HG03103 (cell line): ENCODE data around the gene DNMBP.
A peak's percentile ranks its signal among the peaks of the same experiment; 100 is the strongest.
"Not testable (repeated sequence)": the region's sequence is repeated elsewhere in the genome, so short reads cannot be mapped to it uniquely, and the experiment has no call there.

Source experiments
- ATAC-seq: cut with Tn5 transposase; IDR thresholded peaks from one replicate; pipeline ENCODE4 v1.9.1; 2021; ENCODE audit warnings: low read depth; ENCODE audit not compliant: unreplicated experiment

The DNMBP gene

GRCh38 chr10:99870123-99870730 is 139.5 kb downstream of the DNMBP start:
- peak; percentile 58 for ATAC-seq

DNA sequence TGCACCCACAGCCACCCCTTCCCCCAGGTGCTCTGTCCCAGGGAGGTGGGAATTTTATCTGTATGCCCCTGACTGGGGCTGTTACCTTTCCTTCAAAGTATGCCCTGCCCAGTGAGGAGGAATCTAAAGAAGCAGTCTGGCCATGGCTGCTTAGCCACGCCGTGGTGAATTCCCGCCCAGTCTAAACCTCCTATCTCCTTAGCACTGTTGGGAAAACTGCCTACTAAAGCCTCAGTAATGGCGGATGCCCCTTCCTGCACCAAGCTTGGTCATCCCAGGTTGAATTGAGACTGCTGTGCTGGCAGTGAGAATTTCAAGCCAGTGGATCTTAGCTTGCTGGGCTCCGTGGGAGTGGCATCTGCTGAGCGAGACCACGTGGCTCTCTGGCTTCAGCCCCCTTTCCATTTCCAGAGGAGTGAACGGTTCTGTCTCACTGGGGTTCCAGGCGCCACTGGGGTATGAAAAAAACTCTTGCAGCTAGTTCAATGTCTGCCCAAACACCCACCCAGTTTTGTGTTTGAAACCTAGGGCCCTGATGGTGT is 140.1 kb downstream of the DNMBP start:
- ATAC-seq, result no peak

- ATAC-seq, result not testable (repeated sequence)
These were observed 142.5 kb downstream of the DNMBP start for GRCh38 chr10:99867250-99867649.

- ATAC-seq, result not testable (repeated sequence)
These were observed 146.1 kb downstream of the DNMBP start for GRCh38 chr10:99863535-99864240.

DNA sequence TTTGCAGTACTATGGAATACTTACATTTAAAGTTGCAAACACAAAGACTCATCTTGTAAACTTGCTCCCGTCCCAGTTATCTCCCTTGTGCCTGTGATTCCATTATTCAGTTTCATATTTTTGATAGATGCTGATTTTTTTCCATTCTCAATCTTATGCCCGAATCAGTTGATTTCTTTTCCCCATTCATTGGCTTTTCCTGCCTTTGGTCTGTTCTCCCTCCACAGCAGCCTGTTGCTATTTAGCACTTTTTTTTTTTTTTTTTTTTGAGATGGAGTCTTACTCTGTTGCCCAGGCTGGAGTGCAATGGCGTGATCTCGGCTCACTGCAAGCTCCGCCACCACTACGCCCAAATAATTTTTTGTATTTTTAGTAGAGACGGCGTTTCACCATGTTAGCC is 149.3 kb downstream of the DNMBP start:
- ATAC-seq, result no peak

DNA sequence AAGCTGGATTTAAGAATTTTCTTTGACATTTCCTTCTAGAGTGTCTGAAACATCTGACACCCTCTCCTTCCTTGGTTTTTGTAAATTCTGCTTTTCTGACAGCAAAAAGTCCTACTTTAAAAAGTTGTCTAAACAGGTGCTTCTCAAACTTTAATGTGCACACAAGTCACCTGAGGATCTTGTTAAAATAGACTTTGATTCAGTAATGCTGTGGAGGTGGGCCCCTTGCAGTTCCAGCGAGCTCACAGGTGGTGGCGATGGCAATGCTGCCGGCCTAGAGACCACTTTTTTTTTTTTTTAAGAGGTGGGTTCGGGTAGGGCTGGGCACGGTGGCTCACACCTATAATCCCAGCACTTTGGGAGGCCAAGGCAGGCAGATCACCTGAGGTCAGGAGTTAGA is 150.2 kb downstream of the DNMBP start:
- ATAC-seq, result no peak

GRCh38 chr10:99858849-99859248 is 150.9 kb downstream of the DNMBP start:
- ATAC-seq, result no peak

GRCh38 chr10:99855479-99856071 is 154.2 kb downstream of the DNMBP start:
- ATAC-seq, result no peak

- ATAC-seq, result no peak
These were observed 154.9 kb downstream of the DNMBP start for GRCh38 chr10:99854860-99855259.

DNA sequence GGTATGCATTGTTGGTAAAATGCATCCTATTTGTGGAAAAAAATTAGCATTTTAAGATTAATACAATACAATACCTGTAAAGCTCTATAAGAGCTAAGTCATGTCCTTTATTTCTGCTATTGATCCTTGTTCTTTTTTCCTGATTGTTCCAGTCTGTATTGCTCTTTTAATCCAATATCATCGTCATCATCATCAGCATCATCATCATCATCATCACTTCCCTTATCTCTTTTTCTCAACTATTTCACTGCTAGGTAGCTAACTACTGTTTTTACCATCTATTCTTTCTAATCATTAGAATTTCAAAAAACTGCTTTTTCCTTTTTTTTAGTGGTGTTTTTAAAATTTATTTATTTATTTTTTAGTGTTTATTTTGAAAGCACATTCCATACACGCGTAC is 156.1 kb downstream of the DNMBP start:
- ATAC-seq, result no peak

GRCh38 chr10:99852481-99853213 is 157.1 kb downstream of the DNMBP start:
- no peak for ATAC-seq

GRCh38 chr10:99851825-99852224 is 157.9 kb downstream of the DNMBP start:
- no peak for ATAC-seq

GRCh38 chr10:99850767-99851340 is 158.9 kb downstream of the DNMBP start:
- no peak for ATAC-seq

DNA sequence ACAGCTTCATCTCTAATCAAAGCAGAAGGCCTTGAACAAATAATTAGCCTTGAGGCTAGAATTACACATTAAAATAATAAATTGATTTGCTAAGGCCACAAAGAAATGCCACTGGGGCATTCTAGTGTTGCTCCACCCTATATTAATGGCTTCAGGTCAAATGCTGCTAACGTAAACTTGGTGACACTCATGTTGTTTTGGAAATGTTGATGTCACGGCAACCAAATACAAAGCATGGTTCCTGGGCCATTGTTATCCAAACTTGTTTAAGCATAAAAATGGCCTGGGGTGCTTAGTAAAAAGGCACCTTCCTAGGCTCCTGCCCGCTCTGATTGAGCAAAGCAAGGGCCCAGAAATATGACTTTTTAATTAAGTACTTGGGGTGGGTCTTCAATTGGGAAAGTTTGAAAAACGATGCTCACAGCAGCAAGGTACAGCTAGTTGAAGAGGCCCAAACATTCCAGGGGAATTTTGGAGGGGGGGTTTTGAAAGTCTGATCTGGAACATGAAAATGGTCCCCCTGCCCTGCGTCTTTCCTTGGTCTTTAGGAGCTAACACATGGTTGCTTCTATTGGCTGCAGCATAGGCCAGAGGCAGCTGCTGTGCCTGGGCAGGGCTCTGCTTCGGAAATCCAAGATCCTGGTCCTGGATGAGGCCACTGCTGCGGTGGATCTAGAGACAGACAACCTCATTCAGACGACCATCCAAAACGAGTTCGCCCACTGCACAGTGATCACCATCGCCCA is 159.6 kb downstream of the DNMBP start:
- ATAC-seq, result no peak

DNA sequence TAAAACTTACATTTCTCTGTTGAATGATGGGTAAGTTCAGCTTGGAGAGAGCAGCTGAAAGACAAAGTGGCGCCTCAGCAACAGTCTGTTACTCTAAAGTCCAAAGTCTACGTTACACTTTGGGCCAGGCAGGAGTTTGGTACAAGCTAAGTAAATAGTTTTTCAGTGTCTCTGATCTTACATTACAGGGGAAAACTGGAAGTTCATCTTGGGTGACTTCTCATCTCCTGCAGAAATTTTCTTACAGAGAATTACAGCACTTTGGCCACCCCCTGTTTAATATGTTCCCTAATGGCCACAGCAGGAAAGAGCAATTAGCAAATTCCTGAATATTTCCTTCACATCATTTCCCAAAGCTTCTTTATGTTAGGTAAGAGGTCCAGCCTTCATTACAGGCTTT is 160.2 kb downstream of the DNMBP start:
- ATAC-seq, result no peak

- ATAC-seq, result no peak
These were observed 160.7 kb downstream of the DNMBP start for GRCh38 chr10:99849057-99849456.

DNA sequence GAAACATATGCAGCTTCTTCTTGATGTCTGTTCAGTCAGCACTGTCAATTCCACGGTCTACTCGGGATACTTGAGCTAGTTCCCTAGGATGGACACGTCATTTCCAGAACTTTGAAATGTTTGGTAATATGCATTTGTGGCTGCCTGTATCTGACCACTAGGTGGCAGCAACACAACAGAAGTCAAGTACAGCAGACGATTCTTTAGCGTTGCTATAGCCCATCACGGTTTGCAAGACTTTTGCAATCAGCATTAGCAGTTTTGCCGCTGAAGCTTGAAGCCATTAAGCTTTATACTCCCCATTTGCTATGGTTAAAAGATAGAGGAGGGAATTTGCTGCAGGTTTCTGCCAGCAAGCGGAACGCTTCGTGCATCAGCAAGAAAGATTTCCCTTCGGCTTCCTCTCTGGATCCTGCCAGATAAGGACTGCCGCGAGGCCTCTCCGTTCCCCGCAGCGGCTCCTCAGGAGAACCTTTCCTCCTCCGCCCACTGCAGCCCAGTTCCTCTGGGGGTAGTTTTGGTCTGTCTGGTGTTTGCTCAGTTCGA is 163.8 kb downstream of the DNMBP start:
- ATAC-seq, result no peak

GRCh38 chr10:99844433-99844955 is 165.3 kb downstream of the DNMBP start:
- ATAC-seq, result no peak

DNA sequence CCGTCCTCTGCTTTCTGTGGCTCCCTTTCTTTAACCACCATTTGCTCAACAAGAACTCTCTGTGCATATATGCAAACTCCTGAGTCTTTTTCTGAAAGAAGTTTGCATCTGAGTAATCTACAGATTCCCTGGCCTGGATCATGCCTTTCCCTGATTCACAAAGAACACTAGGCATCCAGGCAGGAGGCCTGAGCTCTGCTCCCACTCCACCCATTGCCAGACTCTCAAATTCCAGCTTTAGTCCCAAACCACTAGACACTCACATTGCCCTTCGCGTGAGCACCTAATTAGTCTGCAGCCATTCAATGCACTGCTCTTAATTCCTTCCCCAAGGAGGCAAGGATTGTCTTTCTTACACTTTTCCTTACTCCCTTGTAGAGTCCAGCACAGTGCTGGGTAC is 166.4 kb downstream of the DNMBP start:
- no peak for ATAC-seq

DNA sequence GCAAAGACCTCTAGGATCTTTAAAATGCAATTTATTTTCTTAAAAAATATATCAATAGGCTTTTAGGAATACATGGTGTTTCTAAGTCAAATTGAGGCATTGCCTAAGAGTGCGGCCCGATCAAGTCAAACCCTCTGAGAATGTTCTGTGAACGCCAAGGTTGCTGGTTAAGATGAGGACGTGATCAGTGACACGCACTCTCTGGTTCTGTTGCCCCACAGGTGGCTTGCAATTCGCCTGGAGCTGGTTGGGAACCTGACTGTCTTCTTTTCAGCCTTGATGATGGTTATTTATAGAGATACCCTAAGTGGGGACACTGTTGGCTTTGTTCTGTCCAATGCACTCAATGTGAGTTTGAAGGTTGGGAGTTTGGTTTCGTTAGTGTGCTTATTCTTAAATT is 168.0 kb downstream of the DNMBP start:
- ATAC-seq, result no peak
